Natural killer cell treated with Interleukin-12 subunit alpha and Interleukin-12 subunit beta and Interleukin-15 and Interleukin-18, amount 100 ng/mL, for 72 hours (primary cell): Measurements from ENCODE around the gene TESK2. TPM values are rescaled to one million over a fixed set of nuclear protein-coding genes. Genes with fewer than 3 reads are reported as not detected.
"Not testable (repeated sequence)": the region's sequence is repeated elsewhere in the genome, so short reads cannot be mapped to it uniquely, and the experiment has no call there.

Source experiments
- ATAC-seq, 2 donors: fragments of 150-1000 bp; cut with Tn5 transposase in 1 of 2; sonication (Bioruptor Pico), chemical (Tn5 transposase) in 1 of 2; 2 replicates each; pipeline ENCODE4 v1.10.0; 2021
- DNase-seq: peaks from one replicate; pipeline ENCODE4 v3.0.0; 2022; ENCODE audit warnings: low spot score
- H3K27ac Mint-ChIP-seq, 2 donors: 1 replicate in 1 of 2; 2 replicates in 1 of 2; pipeline ENCODE4 v1.8.0; 2022; ENCODE audit warnings: mixed read lengths in 2 of 2, mild to moderate bottlenecking in 1 of 2, moderate library complexity in 1 of 2
- H3K27me3 Mint-ChIP-seq, 2 donors: 1 replicate in 1 of 2; 2 replicates in 1 of 2; pipeline ENCODE4 v1.8.0; 2022; ENCODE audit warnings: mixed read lengths in 2 of 2
- H3K36me3 Mint-ChIP-seq: one replicate; pipeline ENCODE4 v1.8.0; 2022; ENCODE audit warnings: mixed read lengths
- H3K4me1 Mint-ChIP-seq, 2 donors: 1 replicate in 1 of 2; 2 replicates in 1 of 2; pipeline ENCODE4 v1.8.0; 2022; ENCODE audit warnings: low read depth in 2 of 2, mixed read lengths in 2 of 2, mild to moderate bottlenecking in 1 of 2
- H3K4me3 Mint-ChIP-seq: one replicate; pipeline ENCODE4 v1.8.0; 2022; ENCODE audit warnings: mixed read lengths
- H3K9me3 Mint-ChIP-seq: 2 replicates; pipeline ENCODE4 v1.8.0; 2022; ENCODE audit warnings: mixed read lengths
- total RNA-seq, 2 donors: library from RNA; stranded (reverse); gene quantifications; one replicate each; pipeline ENCODE4 v1.2.3, GENCODE V29; 2022

TESK2 gene
- total RNA-seq, 2 donors from 2014 or later = 2.4 to 4.0 TPM

- Mint-ChIP-seq H3K9me3 (no peaks in the 10 kb centered on the region), H3K36me3 (no peaks in the 10 kb centered on the region), H3K27me3 (no peaks in the 10 kb centered on the region), H3K27ac (no peak overlapping the region), H3K4me1 (no peaks in the 10 kb centered on the region), H3K4me3 (no peak overlapping the region)
- no peak for DNase-seq
- no peak for ATAC-seq
These were observed 87.7 kb downstream of the TESK2 start for GRCh38 chr1:45403298-45403697.

- Mint-ChIP-seq H3K4me3 (no peak overlapping the region), H3K9me3 (no peaks in the 10 kb centered on the region), H3K27me3 (no peaks in the 10 kb centered on the region), H3K36me3 (no peaks in the 10 kb centered on the region), H3K4me1 (no peaks in the 10 kb centered on the region), H3K27ac (no peak overlapping the region)
- DNase-seq (no peak), ATAC-seq (no peak)
These were observed 89.4 kb downstream of the TESK2 start for GRCh38 chr1:45401524-45401923.

GRCh38 chr1:45400049-45400448 is 90.9 kb downstream of the TESK2 start:
- Mint-ChIP-seq H3K27me3 (no peaks in the 10 kb centered on the region), H3K27ac (no peak overlapping the region), H3K4me1 (peaks cover 5 to 7% of the 10 kb centered on the region in 2 donors), H3K4me3 (no peak overlapping the region), H3K36me3 (no peaks in the 10 kb centered on the region), H3K9me3 (no peaks in the 10 kb centered on the region)
- DNase-seq = no peak
- ATAC-seq = no peak

GRCh38 chr1:45397285-45397684 is 93.7 kb downstream of the TESK2 start:
- DNase-seq (no peak), ATAC-seq (no peak)
- Mint-ChIP-seq H3K4me3 (no peak overlapping the region), H3K9me3 (no peaks in the 10 kb centered on the region), H3K27me3 (no peaks in the 10 kb centered on the region), H3K36me3 (no peaks in the 10 kb centered on the region), H3K27ac (peak overlapping the region in 1 of 2 donors; percentile 57), H3K4me1 (peaks cover 18 to 23% of the 10 kb centered on the region in 2 donors)

- H3K27ac Mint-ChIP-seq = peak overlapping the region in 1 of 2 donors; percentile 33
These were observed 95.4 kb downstream of the TESK2 start for GRCh38 chr1:45395582-45395981.

GRCh38 chr1:45395051-45395450 is 95.9 kb downstream of the TESK2 start:
- no peak for ATAC-seq
- Mint-ChIP-seq H3K9me3 (no peaks in the 10 kb centered on the region), H3K27ac (peak overlapping the region; percentile 33 to 77), H3K27me3 (no peaks in the 10 kb centered on the region), H3K4me3 (peak overlapping the region; percentile 41), H3K4me1 (peaks cover 18 to 23% of the 10 kb centered on the region in 2 donors), H3K36me3 (no peaks in the 10 kb centered on the region)
- no peak for DNase-seq

More at GRCh38 chr1:45395582-45395981, 95.4 kb downstream of the TESK2 start:
- Mint-ChIP-seq H3K4me1 (peaks cover 18 to 23% of the 10 kb centered on the region in 2 donors), H3K9me3 (no peaks in the 10 kb centered on the region), H3K36me3 (no peaks in the 10 kb centered on the region), H3K4me3 (no peak overlapping the region), H3K27me3 (no peaks in the 10 kb centered on the region)
- ATAC-seq = no peak
- no peak for DNase-seq

- Mint-ChIP-seq H3K4me3 (peak overlapping the region; percentile 63), H3K4me1 (peaks cover 18 to 23% of the 10 kb centered on the region in 2 donors), H3K36me3 (no peaks in the 10 kb centered on the region), H3K27ac (peak overlapping the region; percentile 33 to 77), H3K9me3 (no peaks in the 10 kb centered on the region), H3K27me3 (no peaks in the 10 kb centered on the region)
- DNase-seq = no peak
- peak; percentile 60 to 78 for ATAC-seq
These were observed 96.6 kb downstream of the TESK2 start for GRCh38 chr1:45394342-45394741.

- DNase-seq (no peak), ATAC-seq (peak; percentile 91 to 94)
- Mint-ChIP-seq H3K9me3 (no peaks in the 10 kb centered on the region), H3K27me3 (no peaks in the 10 kb centered on the region), H3K4me3 (peak overlapping the region; percentile 63), H3K27ac (peak overlapping the region; percentile 33 to 77), H3K36me3 (no peaks in the 10 kb centered on the region), H3K4me1 (peaks cover 18 to 23% of the 10 kb centered on the region in 2 donors)
These were observed 97.2 kb downstream of the TESK2 start for GRCh38 chr1:45393718-45394302.

GRCh38 chr1:45386219-45386618 is 104.7 kb downstream of the TESK2 start:
- H3K4me1 Mint-ChIP-seq = no peaks in the 10 kb centered on the region
- no peak overlapping the region for H3K27ac Mint-ChIP-seq
- no peaks in the 10 kb centered on the region for H3K27me3 Mint-ChIP-seq
- no peaks in the 10 kb centered on the region for H3K36me3 Mint-ChIP-seq
- no peak overlapping the region for H3K4me3 Mint-ChIP-seq
- no peaks in the 10 kb centered on the region for H3K9me3 Mint-ChIP-seq
- no peak for ATAC-seq
- no peak for DNase-seq

- DNase-seq (no peak), ATAC-seq (no peak)
- H3K4me1 Mint-ChIP-seq = no peaks in the 10 kb centered on the region
- no peaks in the 10 kb centered on the region for H3K9me3 Mint-ChIP-seq
- no peak overlapping the region for H3K27ac Mint-ChIP-seq
- no peaks in the 10 kb centered on the region for H3K27me3 Mint-ChIP-seq
- H3K36me3 Mint-ChIP-seq = no peaks in the 10 kb centered on the region
- no peak overlapping the region for H3K4me3 Mint-ChIP-seq
These were observed 105.7 kb downstream of the TESK2 start for GRCh38 chr1:45385302-45385701.

- not testable (repeated sequence) for H3K27me3 Mint-ChIP-seq, ATAC-seq, H3K4me1 Mint-ChIP-seq, H3K36me3 Mint-ChIP-seq, H3K9me3 Mint-ChIP-seq, DNase-seq, H3K27ac Mint-ChIP-seq, H3K4me3 Mint-ChIP-seq
These were observed 106.8 kb downstream of the TESK2 start for GRCh38 chr1:45384213-45384612.

- Mint-ChIP-seq H3K9me3 (no peaks in the 10 kb centered on the region), H3K4me3 (no peak overlapping the region), H3K36me3 (no peaks in the 10 kb centered on the region), H3K4me1 (no peaks in the 10 kb centered on the region), H3K27ac (no peak overlapping the region), H3K27me3 (no peaks in the 10 kb centered on the region)
- ATAC-seq (no peak), DNase-seq (no peak)
These were observed 107.8 kb downstream of the TESK2 start for GRCh38 chr1:45383191-45383590.

- Mint-ChIP-seq H3K9me3 (no peaks in the 10 kb centered on the region), H3K4me1 (no peaks in the 10 kb centered on the region), H3K27me3 (no peaks in the 10 kb centered on the region), H3K36me3 (no peaks in the 10 kb centered on the region), H3K4me3 (no peak overlapping the region), H3K27ac (no peak overlapping the region)
- DNase-seq (no peak), ATAC-seq (no peak)
These were observed 109.7 kb downstream of the TESK2 start for GRCh38 chr1:45381243-45381642.

- no peak overlapping the region for H3K27ac Mint-ChIP-seq
- no peak overlapping the region for H3K4me3 Mint-ChIP-seq
- no peaks in the 10 kb centered on the region for H3K9me3 Mint-ChIP-seq
- no peaks in the 10 kb centered on the region for H3K27me3 Mint-ChIP-seq
- H3K4me1 Mint-ChIP-seq = no peaks in the 10 kb centered on the region
- no peak for ATAC-seq
- no peak for DNase-seq
- H3K36me3 Mint-ChIP-seq = no peaks in the 10 kb centered on the region
These were observed 110.2 kb downstream of the TESK2 start for GRCh38 chr1:45380730-45381129.

- ATAC-seq (no peak), DNase-seq (no peak)
- H3K36me3 Mint-ChIP-seq = no peaks in the 10 kb centered on the region
- no peak overlapping the region for H3K4me3 Mint-ChIP-seq
- H3K27me3 Mint-ChIP-seq = no peaks in the 10 kb centered on the region
- no peaks in the 10 kb centered on the region for H3K4me1 Mint-ChIP-seq
- no peak overlapping the region for H3K27ac Mint-ChIP-seq
- H3K9me3 Mint-ChIP-seq = no peaks in the 10 kb centered on the region
These were observed 110.8 kb downstream of the TESK2 start for GRCh38 chr1:45380125-45380524.
